ENCODE measurements around the gene TRIM7.

GRCh38 chr5:181182651-181183050 lies 22.3 kb downstream of the TRIM7 start:
- TF ChIP-seq POLR2A (IDR thresholded peaks at IDR 0.05; ENCODE audit: low read depth, low read length) = no peak
- no peak for TF ChIP-seq POLR2AphosphoS5 (IDR thresholded peaks at IDR 0.05; ENCODE audit: low read depth, low read length)
- TF ChIP-seq TAF1 (IDR thresholded peaks at IDR 0.05; ENCODE audit: borderline replicate concordance, low read depth, low read length) = no peak
